ENCODE results near the gene KIF5A.
"Not testable (repeated sequence)": the region's sequence is repeated elsewhere in the genome, so short reads cannot be mapped to it uniquely, and the experiment has no call there.

The KIF5A gene

GRCh38 chr12:57614178-57614947, 64.5 kb downstream of the KIF5A start:
- no peak for TF ChIP-seq CTCF (IDR thresholded peaks at IDR 0.05; ENCODE audit: borderline replicate concordance, insufficient read depth, low read depth, low read length)
- H3K4me3 ChIP-seq (ENCODE audit: low read depth, low read length): no peak overlapping the region

GRCh38 chr12:57614948-57615500, 65.2 kb downstream of the KIF5A start:
- no peak overlapping the region for H3K4me3 ChIP-seq (ENCODE audit: low read depth, low read length)
- no peak for TF ChIP-seq CTCF (IDR thresholded peaks at IDR 0.05; ENCODE audit: borderline replicate concordance, insufficient read depth, low read depth, low read length)

DNA sequence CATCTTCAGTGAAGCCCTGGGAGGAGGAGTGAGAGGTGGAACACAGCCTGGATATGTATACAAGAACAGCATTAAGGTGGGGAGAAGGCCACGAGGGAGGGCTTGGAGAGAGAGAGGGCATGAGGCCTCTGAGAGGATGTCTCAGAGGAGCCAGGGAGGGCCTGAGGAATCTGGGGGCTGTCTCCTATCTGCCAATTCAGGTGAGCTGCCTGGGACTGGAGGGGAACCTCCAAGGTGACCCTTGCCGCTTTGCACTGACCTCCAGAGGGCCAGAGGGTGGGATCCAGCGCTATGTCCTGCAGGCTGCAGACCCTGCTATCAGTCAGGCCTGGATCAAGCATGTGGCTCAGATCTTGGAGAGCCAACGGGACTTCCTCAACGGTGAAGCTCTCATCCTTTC, 65.8 kb downstream of the KIF5A start:
- no peak for TF ChIP-seq CTCF (IDR thresholded peaks at IDR 0.05; ENCODE audit: borderline replicate concordance, insufficient read depth, low read depth, low read length)

DNA sequence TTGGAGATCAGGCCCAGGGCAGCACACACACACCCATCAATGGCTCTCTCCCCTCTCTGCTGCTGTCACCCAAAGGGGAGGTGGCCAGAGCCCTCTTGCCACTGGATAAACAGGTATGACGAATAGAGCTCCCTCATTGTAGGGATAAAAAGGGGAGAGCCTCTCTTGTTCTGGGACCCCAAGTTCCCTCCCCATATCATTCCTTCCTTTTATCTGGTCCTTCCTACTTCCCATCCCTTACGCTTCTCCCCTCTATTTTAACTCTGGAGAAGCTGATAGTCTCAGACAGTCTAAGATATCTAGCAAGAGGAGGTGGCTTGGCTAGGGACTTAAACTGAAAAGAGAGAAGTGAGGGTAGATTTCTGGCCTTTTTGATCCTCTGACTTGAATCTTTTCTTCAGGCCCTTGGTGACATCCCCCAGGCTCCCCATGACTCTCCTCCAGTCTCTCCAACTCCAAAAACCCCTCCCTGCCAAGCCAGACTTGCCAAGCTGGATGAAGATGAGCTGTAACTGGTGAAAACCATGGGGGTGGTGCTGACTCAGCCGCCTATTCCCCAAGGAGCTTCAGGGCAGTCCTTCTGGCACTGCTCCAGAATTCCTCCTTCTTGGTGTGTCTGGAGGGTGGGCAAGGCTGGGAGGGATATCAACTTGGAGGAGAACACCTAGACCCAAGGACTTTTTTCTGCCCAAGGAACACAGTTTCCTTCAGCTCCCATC, 66.7 kb downstream of the KIF5A start:
- TF ChIP-seq CTCF (IDR thresholded peaks at IDR 0.05; ENCODE audit: borderline replicate concordance, insufficient read depth, low read depth, low read length): no peak
- H3K4me3 ChIP-seq (ENCODE audit: low read depth, low read length): no peak overlapping the region

More for the DNA sequence above, 65.8 kb downstream of the KIF5A start:
- H3K4me3 ChIP-seq (ENCODE audit: low read depth, low read length): no peak overlapping the region

DNA sequence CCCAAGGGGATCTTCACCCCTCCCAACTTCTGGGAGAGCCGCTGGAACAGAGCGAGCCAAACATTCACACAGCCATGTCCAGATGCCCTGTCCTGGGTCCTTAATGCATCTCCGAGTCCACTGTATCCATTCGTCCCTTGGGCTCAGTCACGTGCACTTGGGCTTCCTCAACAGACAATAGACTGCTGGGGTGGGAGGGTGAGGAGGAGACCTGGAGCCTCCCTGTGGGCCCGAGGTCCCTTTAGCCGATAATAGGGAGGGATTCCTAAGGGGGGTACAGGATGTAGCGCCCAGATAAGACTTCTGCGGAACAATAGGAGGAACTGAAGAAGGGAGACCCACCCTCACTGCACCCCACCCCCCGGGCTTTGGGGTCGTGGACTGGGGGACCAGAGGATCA, 68.1 kb downstream of the KIF5A start:
- no peak overlapping the region for H3K4me3 ChIP-seq (ENCODE audit: low read depth, low read length)
- no peak for TF ChIP-seq CTCF (IDR thresholded peaks at IDR 0.05; ENCODE audit: borderline replicate concordance, insufficient read depth, low read depth, low read length)

- not testable (repeated sequence) for H3K4me3 ChIP-seq (ENCODE audit: low read depth, low read length)
Measured at GRCh38 chr12:57618431-57618830, 68.6 kb downstream of the KIF5A start.

DNA sequence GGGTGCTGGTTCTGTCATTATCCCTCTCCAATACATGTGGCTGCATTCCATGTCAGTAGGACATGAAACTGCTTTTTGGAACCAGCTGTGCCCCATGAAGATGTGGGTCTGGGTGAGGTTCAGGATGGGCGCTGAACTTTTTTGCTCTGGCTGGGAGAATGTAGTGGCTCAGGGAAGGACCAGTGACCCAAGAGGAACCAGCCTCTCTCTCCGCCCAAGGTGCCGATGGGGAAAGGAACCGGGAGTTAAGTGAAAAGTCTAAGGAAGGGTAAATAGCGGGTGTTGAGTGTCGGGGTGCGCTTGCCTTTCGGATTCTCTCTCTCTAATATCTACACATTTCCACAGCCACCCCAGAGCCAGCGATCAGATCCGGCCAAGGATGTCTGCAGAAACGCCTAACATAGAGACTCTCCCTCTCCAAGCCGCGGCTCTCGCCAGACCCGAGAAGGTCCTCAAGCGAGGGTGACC, 69.2 kb downstream of the KIF5A start:
- H3K4me3 ChIP-seq (ENCODE audit: low read depth, low read length): no peak overlapping the region
- TF ChIP-seq CTCF (IDR thresholded peaks at IDR 0.05; ENCODE audit: borderline replicate concordance, insufficient read depth, low read depth, low read length): no peak
